ENCODE data around the gene RAF1.

- no peak for TF ChIP-seq CTCF (IDR thresholded peaks at IDR 0.05)
- no peak for TF ChIP-seq EZH2 (IDR thresholded peaks at IDR 0.05)
These were observed 70.4 kb downstream of the RAF1 start for GRCh38 chr3:12593473-12593872.

Data from neural progenitor cell (in vitro differentiated cells).